H4 (cell line): ENCODE results near the gene BMPR1A. TPM values are rescaled to one million over a fixed set of nuclear protein-coding genes. Genes with fewer than 3 reads are reported as not detected.

Source experiments
- DNase-seq: peaks from one replicate; pipeline ENCODE4 v3.0.0-alpha.2; 2015; ENCODE audit warnings: low spot score
- total RNA-seq: library from RNA; depleted of rRNA; stranded (reverse); fragments of >200 nt; shearing (Covaris generic); gene quantifications from 2 replicates; pipeline ENCODE4 v1.2.3, GENCODE V29; 2014; rRNA removed

The BMPR1A gene
- 29.3 and 32.2 TPM in 2 replicates for total RNA-seq

DNA sequence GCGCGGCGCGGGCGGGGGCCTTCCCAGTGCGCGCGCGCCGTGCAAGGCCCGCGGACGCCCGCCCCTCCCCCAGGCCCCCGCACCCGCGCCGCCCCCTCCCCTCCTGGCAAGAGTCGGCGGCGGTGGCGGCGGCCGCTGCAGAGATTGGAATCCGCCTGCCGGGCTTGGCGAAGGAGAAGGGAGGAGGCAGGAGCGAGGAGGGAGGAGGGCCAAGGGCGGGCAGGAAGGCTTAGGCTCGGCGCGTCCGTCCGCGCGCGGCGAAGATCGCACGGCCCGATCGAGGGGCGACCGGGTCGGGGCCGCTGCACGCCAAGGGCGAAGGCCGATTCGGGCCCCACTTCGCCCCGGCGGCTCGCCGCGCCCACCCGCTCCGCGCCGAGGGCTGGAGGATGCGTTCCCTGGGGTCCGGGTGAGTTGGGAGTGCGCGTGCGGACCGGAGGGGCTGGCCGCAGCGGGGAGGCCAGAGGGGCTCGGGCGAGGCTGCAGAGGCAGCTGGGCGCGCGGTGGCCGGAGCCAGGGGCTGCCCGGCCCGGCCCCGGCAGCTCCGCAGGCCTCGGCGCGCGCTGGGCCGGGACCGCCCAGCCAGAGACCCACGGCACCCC lies at the start of gene BMPR1A:
Gene BMPR1A, plus strand, starts transcription at position 109 of the 602 bp plus-strand sequence. CDS start 119,400 bp downstream, outside the sequence.
- no peak for DNase-seq

DNA sequence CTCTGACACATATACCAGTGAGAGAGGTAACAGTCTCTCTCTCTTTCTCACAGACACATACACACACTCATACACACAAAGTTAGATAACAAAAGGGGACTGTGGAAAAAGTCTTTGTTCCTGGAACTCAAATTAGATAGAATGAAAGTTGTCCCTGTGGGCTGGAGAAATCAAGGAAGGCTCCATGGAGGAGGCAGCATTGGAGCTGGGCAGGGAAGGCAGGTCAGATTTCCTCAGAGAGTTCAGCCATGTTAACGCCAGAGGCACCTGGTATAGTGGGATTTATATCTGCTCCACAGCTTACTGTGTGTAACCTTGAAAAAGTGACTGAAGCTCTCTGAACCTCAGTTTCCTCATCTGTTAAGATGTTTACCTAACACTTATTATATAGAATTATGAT lies 49.4 kb upstream of the BMPR1A start:
- no peak for DNase-seq

DNA sequence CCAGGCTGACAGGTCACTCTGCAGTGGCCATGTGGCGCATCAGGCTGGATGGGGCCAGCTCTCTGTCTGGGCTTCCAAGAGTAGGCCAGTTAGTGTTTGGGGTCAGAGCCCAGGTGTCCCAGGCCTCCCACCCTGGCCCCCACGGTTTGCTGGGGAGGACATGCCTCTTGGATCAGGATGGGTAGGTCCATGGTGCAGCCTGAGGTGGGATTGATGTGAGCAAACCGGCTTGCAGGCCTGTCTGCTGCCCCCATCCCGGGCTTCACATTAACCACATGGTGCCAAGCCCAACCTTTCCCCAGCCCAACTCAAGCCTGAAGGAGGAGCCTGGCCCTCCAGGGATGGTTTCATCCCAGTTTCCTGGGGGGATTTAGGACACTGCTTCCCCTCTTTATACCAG lies 48.9 kb upstream of the BMPR1A start:
- no peak for DNase-seq

DNA sequence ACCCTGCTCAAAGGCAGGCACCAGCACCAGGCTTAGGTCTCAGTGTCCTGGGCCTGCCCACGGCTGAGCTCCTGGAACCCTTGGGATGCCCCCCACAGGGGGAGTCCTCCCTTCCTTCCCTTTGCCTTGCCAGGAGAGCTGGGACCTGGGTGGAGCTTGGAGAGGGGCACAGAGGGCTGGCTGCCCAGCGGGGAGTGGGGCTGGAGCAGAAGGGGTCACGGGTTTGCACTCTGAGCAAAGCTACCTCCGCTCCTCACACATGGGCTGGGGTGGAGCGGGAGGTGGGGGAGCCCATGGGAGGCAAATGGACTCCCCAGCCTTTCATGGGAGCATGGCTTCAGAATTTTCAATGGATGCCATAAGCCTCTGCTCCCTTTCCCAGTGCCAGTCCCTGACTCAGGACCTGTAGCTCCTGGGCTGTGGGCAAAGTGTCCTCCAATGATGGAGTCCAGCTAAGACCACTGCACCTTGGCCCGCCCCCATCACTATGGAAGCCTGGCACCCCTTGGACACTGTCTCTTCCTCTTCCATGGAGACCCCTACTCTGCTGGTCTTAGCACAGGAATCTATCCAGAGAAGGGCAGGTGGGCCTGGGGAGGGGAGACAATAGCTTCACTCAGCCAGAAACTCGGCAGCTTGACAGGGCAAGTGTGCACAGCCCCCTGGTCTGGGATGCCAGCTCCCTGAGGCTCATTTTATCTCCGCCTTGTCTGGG lies 48.2 kb upstream of the BMPR1A start:
- no peak for DNase-seq

DNA sequence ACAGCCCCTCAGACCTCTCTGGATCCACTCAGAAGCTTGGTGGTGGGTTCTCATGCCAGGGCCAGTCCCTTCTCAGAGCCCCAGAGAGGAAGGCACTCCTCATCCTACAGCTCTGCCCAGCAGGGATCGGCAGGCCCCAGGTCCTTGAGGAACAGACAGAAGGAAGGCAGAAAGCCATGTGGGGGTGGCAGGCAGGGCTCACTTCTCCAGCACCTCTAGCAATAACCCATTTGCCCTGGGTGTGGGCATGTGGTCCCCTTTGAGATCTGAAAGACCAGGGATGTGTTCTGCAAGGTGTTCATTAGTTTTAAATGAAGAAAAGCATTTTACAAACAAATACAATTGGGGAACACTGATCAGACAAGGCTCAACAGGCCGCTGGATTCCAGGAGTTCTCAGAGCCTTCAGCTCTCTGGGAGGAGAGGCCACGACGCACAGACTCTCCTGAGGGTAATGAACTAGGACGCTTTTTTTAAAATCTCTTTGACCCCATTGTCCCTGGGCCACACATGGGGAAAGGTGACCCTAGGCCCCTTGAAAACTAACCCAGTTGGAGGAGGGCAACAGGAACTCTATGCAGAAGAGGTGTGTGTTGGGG lies 47.5 kb upstream of the BMPR1A start:
- DNase-seq: no peak

DNA sequence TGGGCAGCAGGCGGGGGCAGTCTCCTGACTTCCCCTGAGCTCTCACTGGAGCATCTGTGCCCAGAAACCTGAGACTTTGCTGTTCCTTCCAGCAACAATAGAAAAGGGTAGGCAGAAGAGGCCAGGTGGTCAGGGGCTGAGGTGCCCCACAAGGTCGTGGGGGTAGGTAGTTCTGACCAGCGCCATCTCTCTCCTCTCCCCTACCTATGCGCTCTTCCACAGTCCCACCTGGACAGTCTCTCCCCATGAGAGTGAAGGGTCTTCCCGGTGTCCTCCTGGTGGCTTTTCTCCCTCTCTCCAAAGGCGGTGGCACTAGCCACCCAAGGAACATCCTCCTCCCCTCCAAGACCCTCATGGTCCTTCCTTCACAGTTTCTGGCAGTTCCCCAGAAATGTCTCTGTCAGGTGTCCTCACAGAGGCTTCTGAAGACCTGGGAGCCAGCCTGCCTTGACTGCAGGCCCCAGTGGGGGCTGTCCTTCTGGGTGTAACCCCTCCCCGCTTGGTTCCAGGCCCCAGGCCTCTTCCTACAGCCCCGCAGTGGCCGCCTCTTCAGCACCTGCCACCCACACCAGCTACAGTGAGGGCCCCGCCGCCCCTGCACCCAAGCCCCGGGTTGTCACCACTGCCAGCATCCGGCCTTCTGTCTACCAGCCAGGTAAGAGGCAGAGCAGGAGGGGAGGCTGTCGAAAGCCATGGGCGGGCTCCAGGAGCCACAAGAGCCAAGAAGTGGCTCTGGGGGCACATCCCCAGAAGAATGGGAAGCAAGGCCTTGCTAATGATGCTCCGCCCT lies 46.8 kb upstream of the BMPR1A start:
- no peak for DNase-seq

DNA sequence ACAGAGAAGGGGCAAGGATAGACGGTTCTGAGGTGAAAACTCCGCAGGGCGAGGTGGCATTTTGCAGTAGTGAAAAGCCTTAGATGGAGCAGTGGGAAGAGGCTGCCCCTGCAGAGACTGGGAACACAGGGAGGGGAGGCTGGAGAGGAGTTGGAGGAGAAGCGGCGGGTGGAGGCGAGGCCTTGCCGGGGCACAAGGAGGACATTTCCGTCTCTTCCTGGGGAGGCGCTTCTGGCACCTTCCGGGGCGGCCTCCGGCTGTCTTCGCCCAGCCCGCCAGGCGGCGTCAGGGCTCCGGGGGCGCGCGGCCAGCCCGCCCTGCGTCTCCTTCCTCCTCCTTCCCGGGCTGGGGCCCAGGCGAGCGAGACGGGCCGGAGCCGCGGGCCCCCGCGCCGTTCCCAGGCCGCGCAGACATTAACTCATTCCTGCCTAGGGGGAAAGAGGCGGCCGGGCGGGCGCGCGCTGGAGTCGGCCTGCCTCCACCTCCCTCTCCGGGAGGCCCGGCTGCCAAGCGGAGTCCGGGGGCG lies 45.4 kb upstream of the BMPR1A start:
- DNase-seq: peak; percentile 74

DNA sequence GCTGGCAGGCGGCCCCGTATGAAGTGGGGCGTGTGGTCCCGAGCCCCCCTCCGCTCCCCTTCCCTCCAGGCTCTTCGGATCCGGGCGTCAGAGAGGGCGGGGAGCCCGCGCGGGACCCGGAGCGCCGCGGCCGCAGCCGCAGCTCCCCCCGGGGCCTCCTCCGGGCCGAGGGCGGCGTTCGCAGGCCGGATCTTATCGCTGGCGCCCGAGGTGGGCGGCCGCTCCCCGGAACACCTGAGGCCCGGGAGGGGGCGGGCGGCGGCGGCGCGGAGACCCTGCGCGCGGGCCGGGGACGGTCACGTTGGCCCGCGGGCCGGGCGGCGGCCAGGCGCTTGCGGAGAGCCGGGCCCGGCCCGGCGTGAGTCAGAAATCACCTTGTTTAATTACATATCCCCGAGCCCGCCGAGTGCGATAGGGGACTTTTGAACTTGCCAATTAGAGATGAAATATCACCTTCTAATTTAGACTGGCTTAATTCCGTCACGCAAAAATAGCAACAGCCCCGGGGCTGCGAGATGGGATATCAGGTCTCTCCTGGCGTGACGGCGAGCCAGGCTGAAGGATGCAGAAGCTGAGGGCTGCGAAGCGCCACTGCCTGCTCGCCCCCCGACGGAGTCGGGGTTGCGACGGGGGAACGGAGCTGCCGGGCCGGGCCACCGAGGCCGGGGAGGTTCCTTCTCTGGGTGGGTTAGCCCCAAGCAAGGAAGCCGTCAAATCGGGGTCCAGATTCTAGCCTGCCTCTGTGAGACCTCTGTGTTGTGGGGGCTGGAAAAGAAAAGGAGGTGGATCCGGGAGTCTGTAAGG lies 44.7 kb upstream of the BMPR1A start:
- no peak for DNase-seq

DNA sequence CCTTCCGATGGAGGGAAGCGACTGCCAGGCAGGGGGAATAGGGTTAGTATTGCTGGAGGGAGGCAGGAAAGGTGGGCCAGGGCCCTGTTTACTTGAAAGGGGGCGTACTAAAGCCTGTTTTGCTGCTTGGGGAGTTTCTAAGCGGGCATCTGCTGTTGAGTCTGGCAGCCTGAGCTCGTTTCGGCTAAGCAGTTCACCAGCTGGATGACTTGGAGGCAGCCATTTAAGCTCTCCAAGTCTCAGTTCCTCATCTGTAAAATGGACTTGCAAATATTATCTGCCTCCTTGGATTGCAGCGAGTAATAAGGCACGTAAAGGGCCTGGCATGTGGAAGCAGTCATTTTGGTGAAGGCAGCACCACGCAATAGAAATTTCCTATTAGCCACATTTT lies 44.1 kb upstream of the BMPR1A start:
- DNase-seq: no peak

DNA sequence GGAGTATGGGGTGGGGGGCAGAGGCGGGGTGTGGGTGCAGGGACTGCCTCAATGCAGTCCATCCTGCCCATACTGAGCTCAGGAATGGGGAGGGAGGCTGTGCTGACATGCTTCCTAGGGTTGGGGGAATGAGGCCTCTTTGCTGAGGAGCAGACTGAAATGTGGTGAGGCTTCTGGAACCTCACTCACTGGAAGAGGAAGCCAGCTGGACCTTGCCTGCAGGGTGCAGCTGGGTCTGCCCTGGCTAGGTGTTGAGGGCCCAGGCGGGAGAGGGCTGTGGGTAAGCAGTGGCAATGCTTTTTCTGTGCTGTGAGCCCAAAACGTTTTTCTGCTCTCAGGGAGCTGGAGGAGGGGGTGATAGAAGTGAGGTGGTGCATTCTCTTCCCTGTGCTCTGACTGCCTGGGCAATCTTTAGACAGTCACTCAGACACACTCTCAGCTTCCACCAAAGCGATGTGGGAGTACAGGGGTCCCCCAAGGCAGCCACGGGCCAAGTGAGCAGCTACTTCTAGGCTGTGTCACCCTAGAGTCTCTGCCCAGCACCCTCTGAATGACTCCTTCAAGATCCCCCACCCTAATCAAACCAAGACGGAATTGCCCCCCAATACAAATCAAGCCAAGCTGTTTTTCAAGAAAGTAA lies 41.1 kb upstream of the BMPR1A start:
- DNase-seq: no peak

DNA sequence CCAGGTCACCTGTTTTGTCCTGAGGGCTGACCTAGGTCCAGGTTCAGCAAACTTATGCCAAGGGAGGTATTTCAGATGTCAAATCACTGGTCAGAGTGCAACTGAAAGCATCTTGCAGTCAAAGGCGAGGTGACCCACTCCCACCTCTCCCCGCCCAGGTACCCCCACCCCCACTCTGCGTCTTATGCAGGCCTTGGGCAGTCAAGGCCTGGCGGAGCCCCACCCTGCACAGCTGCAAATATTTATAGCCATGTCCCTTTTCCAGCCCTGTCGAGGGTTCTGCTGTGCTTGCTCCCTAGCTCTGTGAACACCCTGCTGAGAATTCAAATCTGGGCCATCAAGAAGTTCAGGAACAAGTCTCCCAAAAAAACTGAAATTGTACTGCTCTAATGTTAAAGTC lies 40.6 kb upstream of the BMPR1A start:
- no peak for DNase-seq

DNA sequence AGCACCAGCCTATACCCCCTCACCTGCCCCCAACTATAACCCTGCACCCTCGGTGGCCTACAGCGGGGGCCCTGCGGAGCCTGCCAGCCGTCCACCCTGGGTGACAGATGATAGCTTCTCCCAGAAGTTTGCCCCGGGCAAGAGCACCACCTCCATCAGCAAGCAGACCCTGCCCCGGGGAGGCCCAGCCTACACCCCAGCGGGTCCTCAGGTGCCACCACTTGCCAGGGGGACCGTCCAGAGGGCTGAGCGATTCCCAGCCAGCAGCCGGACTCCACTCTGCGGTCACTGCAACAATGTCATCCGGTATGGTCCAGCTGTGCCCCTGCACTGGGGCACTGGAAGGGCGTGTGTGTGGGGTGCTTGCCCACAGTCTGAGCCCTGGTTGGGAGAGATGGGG lies 40.0 kb upstream of the BMPR1A start:
- DNase-seq: no peak

DNA sequence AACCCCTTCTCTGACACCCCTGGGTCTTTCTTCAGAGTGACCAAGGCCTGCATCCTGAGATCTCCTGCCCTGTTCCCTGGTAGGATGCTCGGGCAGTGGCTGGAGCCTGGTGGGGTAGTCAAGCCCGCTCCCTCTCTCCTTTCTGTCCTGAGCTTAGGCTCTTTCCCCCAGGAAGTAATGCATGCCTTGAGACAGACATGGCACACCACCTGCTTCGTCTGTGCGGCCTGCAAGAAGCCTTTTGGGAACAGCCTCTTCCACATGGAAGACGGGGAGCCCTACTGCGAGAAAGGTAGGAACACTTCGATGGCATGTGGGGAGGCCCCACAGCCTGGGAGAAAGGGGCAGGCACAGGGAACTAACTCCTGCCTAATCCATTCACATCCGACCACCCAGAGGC lies 37.9 kb upstream of the BMPR1A start:
- DNase-seq: no peak

DNA sequence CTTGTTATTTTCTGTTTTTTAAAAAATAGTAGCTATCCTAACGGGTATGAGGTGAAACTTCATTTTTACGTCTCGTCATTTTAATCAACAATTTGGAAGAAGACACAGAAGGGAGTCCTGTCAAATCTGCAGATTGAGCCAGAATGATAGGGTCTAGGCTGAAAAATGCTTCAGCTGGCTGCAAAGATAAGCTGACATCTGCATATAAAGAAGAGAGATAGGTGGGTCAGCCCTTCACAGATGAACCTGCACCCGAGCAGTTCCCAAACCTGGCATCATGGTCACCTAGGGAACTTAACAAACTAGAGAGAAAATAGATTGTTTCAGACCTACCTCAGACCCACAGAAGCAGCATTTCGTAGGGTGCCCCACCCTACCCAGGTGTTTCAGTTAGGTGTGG lies 35.2 kb upstream of the BMPR1A start:
- DNase-seq: no peak

DNA sequence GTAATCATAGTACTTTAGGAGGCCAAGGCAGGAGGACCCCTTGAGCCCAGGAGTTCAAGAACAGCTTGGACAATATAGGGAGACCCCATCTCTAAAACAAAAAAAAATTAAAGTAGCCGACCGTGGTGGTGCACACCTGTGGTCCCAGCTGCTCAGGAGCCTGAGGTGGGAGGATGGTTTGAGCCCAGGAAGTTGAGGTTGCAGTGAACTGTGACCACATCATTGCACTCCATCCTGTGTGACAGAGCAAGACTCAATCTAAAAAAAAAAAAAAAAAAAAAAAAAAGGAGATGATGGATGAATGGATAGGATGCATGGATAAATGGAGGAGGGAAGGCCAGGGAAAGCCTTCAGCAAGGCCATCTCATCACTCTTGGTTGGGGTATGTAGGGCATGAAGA lies 33.4 kb upstream of the BMPR1A start:
- no peak for DNase-seq

DNA sequence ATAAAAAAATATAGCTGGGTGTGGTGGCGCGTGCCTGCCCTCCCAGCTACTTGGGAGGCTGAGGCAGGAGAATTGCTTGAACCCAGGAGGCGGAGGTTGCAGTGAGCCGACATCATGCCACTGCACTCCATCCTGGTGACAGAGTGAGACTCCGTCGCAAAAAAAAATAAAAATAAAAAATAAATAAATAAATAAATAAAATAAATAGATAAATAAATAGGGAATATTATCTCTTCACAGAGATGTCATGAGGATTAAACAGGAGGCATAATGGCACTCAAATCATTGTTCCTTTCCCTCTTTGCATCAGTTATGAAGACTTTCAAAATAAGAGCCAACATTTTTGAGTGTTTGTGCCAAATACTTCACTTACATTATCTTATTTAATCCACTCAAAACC lies 32.0 kb upstream of the BMPR1A start:
- DNase-seq: no peak

DNA sequence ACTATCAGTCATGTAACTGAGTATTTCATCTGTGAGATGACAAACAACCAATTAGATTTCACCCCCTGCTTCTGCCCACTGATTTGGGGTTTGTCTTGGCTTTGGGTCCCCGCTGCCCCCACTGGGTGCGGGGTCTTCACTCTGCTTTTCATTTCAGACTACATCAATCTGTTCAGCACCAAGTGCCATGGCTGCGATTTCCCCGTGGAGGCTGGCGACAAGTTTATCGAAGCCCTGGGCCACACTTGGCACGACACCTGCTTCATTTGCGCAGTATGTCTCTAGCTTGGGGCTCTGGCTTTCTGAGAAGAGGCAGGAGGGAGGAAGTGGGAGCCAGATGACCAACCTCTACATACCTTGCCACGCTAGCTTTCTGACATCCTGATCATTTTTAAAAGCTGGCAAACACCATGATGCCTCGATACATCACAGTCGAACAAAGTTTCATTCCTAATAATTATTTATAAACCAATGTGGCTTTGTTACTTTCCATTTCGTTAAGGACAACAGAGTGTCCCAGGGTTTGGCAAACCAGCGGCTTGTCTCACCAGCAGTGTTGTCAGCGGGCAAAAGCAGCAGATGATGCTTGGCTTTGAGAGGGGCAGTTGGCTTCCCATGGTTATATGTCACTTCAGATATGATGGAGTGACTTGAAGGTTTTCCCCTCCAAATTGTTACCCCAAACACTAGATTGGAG lies 30.3 kb upstream of the BMPR1A start:
- no peak for DNase-seq

DNA sequence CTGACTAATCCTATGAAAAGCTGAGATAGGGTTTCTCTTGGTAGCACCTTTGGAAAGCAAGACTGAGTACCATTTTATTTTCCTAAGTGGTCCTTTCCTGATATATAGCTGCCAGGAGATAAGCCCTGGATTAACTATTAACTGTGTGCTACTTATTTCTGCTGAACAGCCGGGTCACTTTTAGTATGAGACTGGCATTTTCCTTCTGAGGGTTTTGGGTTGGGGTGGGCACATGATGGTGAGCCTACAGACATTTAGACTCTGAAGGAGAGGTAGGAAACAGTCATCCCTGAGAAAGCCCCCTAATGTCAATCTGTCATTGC lies 29.8 kb upstream of the BMPR1A start:
- DNase-seq: no peak

DNA sequence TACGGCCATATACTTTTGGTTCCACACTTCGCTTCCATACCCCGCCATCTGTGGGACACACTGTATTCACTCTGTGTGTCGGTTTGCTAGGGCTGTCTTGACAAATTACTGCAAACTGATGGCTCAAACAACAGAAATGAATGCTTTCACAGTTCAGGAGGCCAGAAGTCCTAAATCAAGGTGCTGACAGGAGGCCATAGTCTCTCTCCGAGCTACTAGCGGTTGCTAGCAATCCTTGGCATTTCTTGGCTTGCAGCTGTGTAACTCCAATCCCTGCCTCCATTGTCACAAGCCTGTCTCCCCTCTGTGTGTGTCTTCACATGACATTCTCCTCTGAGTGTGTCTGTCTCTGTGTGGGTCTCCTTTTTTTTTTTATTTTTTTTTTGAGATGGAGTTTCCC lies 28.9 kb upstream of the BMPR1A start:
- no peak for DNase-seq

DNA sequence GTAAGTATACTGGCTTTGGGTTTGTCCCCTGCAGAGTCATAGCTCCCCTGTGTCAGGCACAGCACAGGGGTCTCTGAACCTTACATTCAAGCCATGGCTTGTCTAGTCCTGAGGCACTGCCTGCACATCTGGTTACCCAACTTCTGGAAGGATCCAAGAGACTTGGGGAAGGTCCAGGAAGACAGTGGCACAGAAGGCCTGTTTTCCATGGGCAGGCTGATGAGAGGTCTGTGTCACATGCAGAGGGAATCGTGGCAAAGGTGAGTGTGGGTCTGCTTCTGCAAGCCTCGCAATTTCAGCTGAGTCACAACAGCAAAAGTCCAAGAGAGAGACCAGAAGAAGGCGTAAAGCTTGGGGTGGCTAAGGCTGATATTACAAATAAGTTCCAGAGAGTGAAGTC lies 28.4 kb upstream of the BMPR1A start:
- DNase-seq: no peak

DNA sequence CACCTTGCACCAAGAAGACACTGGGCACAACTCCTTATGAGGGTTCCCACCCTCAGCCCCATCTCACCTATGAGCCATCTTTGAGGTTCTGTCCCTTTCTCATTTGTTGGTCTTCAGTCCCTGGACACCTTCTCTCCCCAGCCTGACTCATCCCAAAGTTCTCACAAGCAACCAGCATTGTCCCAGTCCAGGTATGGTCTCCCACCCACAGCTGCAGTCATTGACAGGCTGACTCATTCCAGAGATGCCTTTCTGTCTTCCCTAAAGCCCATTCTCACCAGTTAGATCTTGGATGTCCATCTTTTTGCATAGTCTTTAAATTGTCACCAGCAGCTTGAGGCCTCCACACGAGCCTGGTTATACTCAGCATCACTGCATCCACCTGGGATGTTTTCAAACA lies 26.7 kb upstream of the BMPR1A start:
- no peak for DNase-seq
